Measurements from ENCODE around the gene HNRNPAB. TPM values are rescaled to one million over a fixed set of nuclear protein-coding genes. Genes with fewer than 3 reads are reported as not detected.

HNRNPAB gene
- total RNA-seq, 1 experiment from 2014 or later = 547 TPM

DNA sequence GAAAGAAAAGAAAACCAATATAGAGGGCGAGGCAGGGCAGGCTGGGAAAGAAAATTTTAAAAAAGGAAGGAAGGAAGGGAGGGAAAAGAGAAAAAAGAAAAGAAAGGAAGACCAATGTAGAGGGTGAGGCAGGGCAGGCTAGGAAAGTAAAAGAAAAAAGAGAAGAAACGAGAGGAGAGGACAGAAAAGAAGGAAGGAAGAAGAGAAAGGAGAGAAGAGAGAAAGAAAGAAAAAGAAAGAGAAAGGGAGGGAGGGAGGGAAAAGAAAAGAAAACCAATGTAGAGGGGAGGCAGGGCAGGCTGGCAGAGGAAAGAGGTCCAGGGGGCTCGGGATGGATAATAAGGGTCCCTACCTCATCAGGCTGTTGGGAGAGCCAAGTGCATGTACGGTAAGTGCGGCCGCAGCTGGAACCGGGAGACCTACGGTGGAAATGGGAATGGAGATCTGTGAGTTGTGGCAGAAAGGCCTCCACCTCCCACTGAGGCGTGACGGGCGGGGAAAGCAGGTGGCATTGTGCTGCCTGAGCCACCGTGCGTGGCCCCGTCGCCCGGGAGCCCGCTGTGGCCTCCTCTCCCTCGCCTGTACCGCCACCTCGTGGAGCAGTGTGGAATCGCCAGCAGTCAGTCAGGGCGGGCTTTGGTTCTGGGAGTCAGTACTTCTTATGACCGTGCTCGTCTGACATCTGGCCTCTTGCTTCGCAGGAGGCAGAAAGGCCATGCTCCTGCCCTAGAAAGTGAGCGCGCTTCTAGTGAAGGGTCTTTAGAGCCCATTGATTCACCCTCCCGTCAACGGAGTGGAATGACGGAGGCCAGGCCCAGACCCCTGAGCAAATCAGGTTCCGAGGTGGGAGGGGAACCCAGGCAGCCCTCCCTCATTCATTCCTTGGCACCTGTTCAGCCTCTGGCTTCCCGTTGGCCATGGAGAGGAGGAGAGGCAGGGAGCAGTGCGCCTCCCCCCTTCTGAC lies 40.3 kb upstream of the HNRNPAB start:
- H3K79me1 ChIP-seq (ENCODE audit: insufficient read depth, low read depth, low read length, poor library complexity, severe bottlenecking) = no peaks in the 10 kb centered on the region
- H3K9ac ChIP-seq (ENCODE audit: extremely low read depth, insufficient read length, low read length) = no peak overlapping the region
- H3K4me1 ChIP-seq (ENCODE audit: insufficient read depth, low read length) = no peaks in the 10 kb centered on the region
- DNase-seq = peak; percentile 93
- H2BK15ac ChIP-seq (ENCODE audit: low read depth, low read length) = no peak overlapping the region
- H2BK120ac ChIP-seq (ENCODE audit: low read depth, low read length, poor library complexity, severe bottlenecking) = no peak overlapping the region
- no peak overlapping the region for H3K14ac ChIP-seq (ENCODE audit: insufficient read depth, low read length)
- peak overlapping the region; percentile 27 for H3K4me2 ChIP-seq (ENCODE audit: insufficient read depth, insufficient read length, low read length)
- no peak overlapping the region for H2BK12ac ChIP-seq (ENCODE audit: insufficient read length, low read depth, low read length)
- H4K91ac ChIP-seq (ENCODE audit: insufficient read length, low read depth, low read length) = no peak overlapping the region
- TF ChIP-seq, protein P1, sequence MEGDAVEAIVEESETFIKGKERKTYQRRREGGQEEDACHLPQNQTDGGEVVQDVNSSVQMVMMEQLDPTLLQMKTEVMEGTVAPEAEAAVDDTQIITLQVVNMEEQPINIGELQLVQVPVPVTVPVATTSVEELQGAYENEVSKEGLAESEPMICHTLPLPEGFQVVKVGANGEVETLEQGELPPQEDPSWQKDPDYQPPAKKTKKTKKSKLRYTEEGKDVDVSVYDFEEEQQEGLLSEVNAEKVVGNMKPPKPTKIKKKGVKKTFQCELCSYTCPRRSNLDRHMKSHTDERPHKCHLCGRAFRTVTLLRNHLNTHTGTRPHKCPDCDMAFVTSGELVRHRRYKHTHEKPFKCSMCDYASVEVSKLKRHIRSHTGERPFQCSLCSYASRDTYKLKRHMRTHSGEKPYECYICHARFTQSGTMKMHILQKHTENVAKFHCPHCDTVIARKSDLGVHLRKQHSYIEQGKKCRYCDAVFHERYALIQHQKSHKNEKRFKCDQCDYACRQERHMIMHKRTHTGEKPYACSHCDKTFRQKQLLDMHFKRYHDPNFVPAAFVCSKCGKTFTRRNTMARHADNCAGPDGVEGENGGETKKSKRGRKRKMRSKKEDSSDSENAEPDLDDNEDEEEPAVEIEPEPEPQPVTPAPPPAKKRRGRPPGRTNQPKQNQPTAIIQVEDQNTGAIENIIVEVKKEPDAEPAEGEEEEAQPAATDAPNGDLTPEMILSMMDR (conservative IDR thresholded peaks at IDR 0.05) = peak; percentile 100
- H3K23ac ChIP-seq (ENCODE audit: insufficient read length, low read depth, low read length) = no peak overlapping the region
- H3K4ac ChIP-seq (ENCODE audit: low read depth, low read length) = no peak overlapping the region
- no peak overlapping the region for H2AFZ ChIP-seq (ENCODE audit: low read length)
- no peaks in the 10 kb centered on the region for H3K79me2 ChIP-seq (ENCODE audit: insufficient read depth, low read length)
- H3K56ac ChIP-seq (ENCODE audit: insufficient read length, low read depth, low read length) = no peak overlapping the region
- Mint-ChIP-seq H3K4me3 (peak overlapping the region; percentile 40 to 76), H3K27me3 (ENCODE audit: low read depth) (peaks cover 32% of the 10 kb centered on the region), H3K4me1 (peaks cover 11% of the 10 kb centered on the region in 2 experiments), H3K36me3 (ENCODE audit: insufficient read depth in 1 of 3, low read depth in 3 of 3) (no peaks in the 10 kb centered on the region), H3K9me3 (no peaks in the 10 kb centered on the region), H3K27ac (no peak overlapping the region; a peak in 1 of 7 replicates)
- H3K18ac ChIP-seq (ENCODE audit: insufficient read length, low read depth, low read length) = no peak overlapping the region
- H4K20me1 ChIP-seq (ENCODE audit: control insufficient read depth, insufficient read depth, insufficient read length) = no peaks in the 10 kb centered on the region
- H3K9me3 ChIP-seq (ENCODE audit: control insufficient read depth, low read depth, low read length) = no peaks in the 10 kb centered on the region
- H3K27me3 ChIP-seq (ENCODE audit: insufficient read depth, low read length) = no peaks in the 10 kb centered on the region; the same call in 1 of the 2 replicates
- H3K23me2 ChIP-seq (ENCODE audit: insufficient read length, low read depth, low read length, poor library complexity, severe bottlenecking) = peaks cover 3% of the 10 kb centered on the region
- WGBS (ENCODE audit: extremely low coverage, insufficient read length, low lambda C conversion rate) = no CpG with 5 or more reads among the region's 33 CpGs
- no peak overlapping the region for H2BK5ac ChIP-seq (ENCODE audit: insufficient read length, low read length)
- H2AK5ac ChIP-seq (ENCODE audit: insufficient read length, low read length) = no peak overlapping the region
- H4K5ac ChIP-seq (ENCODE audit: insufficient read length, low read depth, low read length) = no peak overlapping the region
- H3K27ac ChIP-seq (ENCODE audit: insufficient read length, low read depth, low read length) = no peak overlapping the region
- no peak overlapping the region for H3T11ph ChIP-seq (ENCODE audit: low read length)
- H4K8ac ChIP-seq (replicated peaks; ENCODE audit: insufficient read length, low read depth, low read length) = no peak overlapping the region
- H2BK20ac ChIP-seq (ENCODE audit: low read depth, low read length, poor library complexity, severe bottlenecking) = no peak overlapping the region
